Erythroblast (primary cell): ENCODE data around the gene HRH3.

ENCODE experiments used
- DNase-seq, 2 experiments: peaks; one replicate each; lab custom pipeline; 2025; lab: John Stamatoyannopoulos, UW
- GATA1 ChIP-seq: IDR thresholded peaks from 2 replicates; pipeline ENCODE4 v1.6.1; 2011; ENCODE audit warnings: low read depth, mild to moderate bottlenecking, control low read depth, low read length, moderate library complexity
- POLR2A ChIP-seq: IDR thresholded peaks from 2 replicates; pipeline ENCODE4 v1.6.1; 2011; ENCODE audit warnings: mild to moderate bottlenecking, low read length

The HRH3 gene

GRCh38 chr20:62220666-62221568 lies 839 bp upstream of the HRH3 start:
- TF ChIP-seq POLR2A = no peak
- TF ChIP-seq GATA1 = no peak

GRCh38 chr20:62219101-62219991 lies 732 bp downstream of the HRH3 start:
- no peak for DNase-seq
- no peak for TF ChIP-seq POLR2A
- no peak for TF ChIP-seq GATA1

More at GRCh38 chr20:62220666-62221568, 839 bp upstream of the HRH3 start:
- DNase-seq = no peak

GRCh38 chr20:62217913-62218773 lies 1.9 kb downstream of the HRH3 start:
- TF ChIP-seq GATA1 (no peak), POLR2A (no peak)
- DNase-seq = no peak

- TF ChIP-seq POLR2A (no peak), GATA1 (no peak)
- DNase-seq = no peak
These were observed 3.2 kb downstream of the HRH3 start for GRCh38 chr20:62216636-62217566.

GRCh38 chr20:62215991-62216635 lies 4.0 kb downstream of the HRH3 start:
- TF ChIP-seq GATA1 = no peak
- no peak for TF ChIP-seq POLR2A
- no peak for DNase-seq

GRCh38 chr20:62215020-62215990 lies 4.8 kb downstream of the HRH3 start:
- DNase-seq = no peak
- TF ChIP-seq POLR2A (no peak), GATA1 (no peak)

- no peak for TF ChIP-seq GATA1
- no peak for TF ChIP-seq POLR2A
These were observed 6.0 kb downstream of the HRH3 start for GRCh38 chr20:62214067-62214466.

GRCh38 chr20:62212299-62212698 lies 7.8 kb downstream of the HRH3 start:
- no peak for DNase-seq
- TF ChIP-seq GATA1 (no peak), POLR2A (no peak)

More at GRCh38 chr20:62214067-62214466, 6.0 kb downstream of the HRH3 start:
- DNase-seq = no peak

GRCh38 chr20:62211769-62212288 lies 8.2 kb downstream of the HRH3 start:
- no peak for DNase-seq
- TF ChIP-seq GATA1 = no peak
- TF ChIP-seq POLR2A = no peak

GRCh38 chr20:62211216-62211615 lies 8.9 kb downstream of the HRH3 start:
- no peak for DNase-seq
- TF ChIP-seq POLR2A (no peak), GATA1 (no peak)
